GM21717 (cell line): ENCODE measurements around the gene MLIP.
"Not testable (repeated sequence)": the region's sequence is repeated elsewhere in the genome, so short reads cannot be mapped to it uniquely, and the experiment has no call there.

ENCODE experiments used
- ATAC-seq: cut with Tn5 transposase; IDR thresholded peaks from one replicate; pipeline ENCODE4 v1.9.1; 2021; ENCODE audit warnings: mild to moderate bottlenecking, moderate library complexity; ENCODE audit not compliant: unreplicated experiment

The MLIP gene

GRCh38 chr6:54216336-54216735 is 105.1 kb downstream of the MLIP start:
- no peak for ATAC-seq

- no peak for ATAC-seq
Observed at GRCh38 chr6:54217018-54217417, 105.8 kb downstream of the MLIP start.

- ATAC-seq: no peak
Observed at GRCh38 chr6:54222217-54222616, 111.0 kb downstream of the MLIP start.

- ATAC-seq: no peak
Observed at GRCh38 chr6:54232703-54233102, 121.5 kb downstream of the MLIP start.

- no peak for ATAC-seq
Observed at GRCh38 chr6:54234539-54234938, 123.3 kb downstream of the MLIP start.

- no peak for ATAC-seq
Observed at GRCh38 chr6:54236984-54237383, 125.7 kb downstream of the MLIP start.

GRCh38 chr6:54238396-54238795 is 127.2 kb downstream of the MLIP start:
- no peak for ATAC-seq

GRCh38 chr6:54243699-54244098 is 132.5 kb downstream of the MLIP start:
- no peak for ATAC-seq

GRCh38 chr6:54244430-54244829 is 133.2 kb downstream of the MLIP start:
- no peak for ATAC-seq

- ATAC-seq: no peak
Observed at GRCh38 chr6:54245265-54245664, 134.0 kb downstream of the MLIP start.

- ATAC-seq: no peak
Observed at GRCh38 chr6:54248319-54248718, 137.1 kb downstream of the MLIP start.

- ATAC-seq: no peak
Observed at GRCh38 chr6:54248994-54249393, 137.8 kb downstream of the MLIP start.

GRCh38 chr6:54249812-54250211 is 138.6 kb downstream of the MLIP start:
- not testable (repeated sequence) for ATAC-seq

GRCh38 chr6:54252496-54252895 is 141.3 kb downstream of the MLIP start:
- no peak for ATAC-seq

GRCh38 chr6:54252916-54253315 is 141.7 kb downstream of the MLIP start:
- ATAC-seq: no peak

- no peak for ATAC-seq
Observed at GRCh38 chr6:54254886-54255285, 143.6 kb downstream of the MLIP start.

GRCh38 chr6:54255886-54256285 is 144.6 kb downstream of the MLIP start:
- ATAC-seq: no peak

- ATAC-seq: no peak
Observed at GRCh38 chr6:54260025-54260424, 148.8 kb downstream of the MLIP start.

GRCh38 chr6:54262499-54262898 is 151.3 kb downstream of the MLIP start:
- no peak for ATAC-seq

GRCh38 chr6:54262971-54263370 is 151.7 kb downstream of the MLIP start:
- no peak for ATAC-seq

GRCh38 chr6:54264581-54265272 is 153.5 kb downstream of the MLIP start:
- no peak for ATAC-seq

- no peak for ATAC-seq
Observed at GRCh38 chr6:54266400-54266923, 155.2 kb downstream of the MLIP start.

GRCh38 chr6:54267798-54268197 is 156.6 kb downstream of the MLIP start:
- no peak for ATAC-seq
